GM12864 (cell line): ENCODE results near the gene PRDX4.

Experiments
- DNase-seq: peaks from one replicate; pipeline ENCODE4 v3.0.0-alpha.2; 2011; ENCODE audit warnings: low read depth
- H3K4me3 ChIP-seq: 2 replicates; pipeline ENCODE4 v1.5.1; 2011; ENCODE audit warnings: mild to moderate bottlenecking, low read depth, low read length, control low read depth
- CTCF ChIP-seq: IDR thresholded peaks from 2 replicates; pipeline ENCODE4 v1.5.1; 2011; ENCODE audit warnings: low read depth, mild to moderate bottlenecking, moderate library complexity, low read length, control low read depth, inconsistent platforms; ENCODE audit errors: missing control alignments

PRDX4 gene

GRCh38 chrX:23705235-23705634 is 37.9 kb downstream of the PRDX4 start:
- TF ChIP-seq CTCF, result no peak
- H3K4me3 ChIP-seq, result no peak overlapping the region
- DNase-seq, result no peak

GRCh38 chrX:23720117-23720677 is 52.9 kb downstream of the PRDX4 start:
- TF ChIP-seq CTCF, result no peak

GRCh38 chrX:23726191-23726590 is 58.9 kb downstream of the PRDX4 start:
- no peak for TF ChIP-seq CTCF
- no peak overlapping the region for H3K4me3 ChIP-seq
- no peak for DNase-seq

More at GRCh38 chrX:23720117-23720677, 52.9 kb downstream of the PRDX4 start:
- no peak overlapping the region for H3K4me3 ChIP-seq
- no peak for DNase-seq

GRCh38 chrX:23727206-23727605 is 59.9 kb downstream of the PRDX4 start:
- no peak for DNase-seq
- H3K4me3 ChIP-seq, result no peak overlapping the region
- no peak for TF ChIP-seq CTCF

- no peak for DNase-seq
- no peak for TF ChIP-seq CTCF
- no peak overlapping the region for H3K4me3 ChIP-seq
Measured at GRCh38 chrX:23729214-23729613, 61.9 kb downstream of the PRDX4 start.

GRCh38 chrX:23731951-23732350 is 64.7 kb downstream of the PRDX4 start:
- no peak for DNase-seq
- no peak overlapping the region for H3K4me3 ChIP-seq
- no peak for TF ChIP-seq CTCF

- TF ChIP-seq CTCF, result no peak
- peak; percentile 52 for DNase-seq
Measured at GRCh38 chrX:23732704-23733103, 65.4 kb downstream of the PRDX4 start.

More at GRCh38 chrX:23732704-23733103, 65.4 kb downstream of the PRDX4 start:
- H3K4me3 ChIP-seq, result no peak overlapping the region
